ENCODE measurements around the gene SEZ6L.

Gene SEZ6L

GRCh38 chr22:26342745-26343410 lies 173.6 kb downstream of the SEZ6L start:
- FAIRE-seq = no peak

- no peak for FAIRE-seq
Measured at GRCh38 chr22:26345496-26345895, 176.2 kb downstream of the SEZ6L start.

GRCh38 chr22:26348810-26349526 lies 179.7 kb downstream of the SEZ6L start:
- no peak for FAIRE-seq

GRCh38 chr22:26354707-26355106 lies 185.4 kb downstream of the SEZ6L start:
- FAIRE-seq = no peak

GRCh38 chr22:26357281-26357680 lies 188.0 kb downstream of the SEZ6L start:
- no peak for FAIRE-seq

GRCh38 chr22:26357813-26358212 lies 188.6 kb downstream of the SEZ6L start:
- FAIRE-seq = no peak

GRCh38 chr22:26359156-26359555 lies 189.9 kb downstream of the SEZ6L start:
- FAIRE-seq = no peak

GRCh38 chr22:26360169-26360885 lies 191.1 kb downstream of the SEZ6L start:
- FAIRE-seq = peak; percentile 90

GRCh38 chr22:26362471-26362870 lies 193.2 kb downstream of the SEZ6L start:
- FAIRE-seq = no peak

- peak; percentile 80 for FAIRE-seq
Measured at GRCh38 chr22:26364066-26365015, 195.1 kb downstream of the SEZ6L start.

- no peak for FAIRE-seq
Measured at GRCh38 chr22:26367402-26368245, 198.4 kb downstream of the SEZ6L start.

GRCh38 chr22:26372890-26373289 lies 203.6 kb downstream of the SEZ6L start:
- FAIRE-seq = no peak

GRCh38 chr22:26374391-26375026 lies 205.2 kb downstream of the SEZ6L start:
- FAIRE-seq = no peak

- FAIRE-seq = no peak
Measured at GRCh38 chr22:26377170-26377830, 208.0 kb downstream of the SEZ6L start.

- FAIRE-seq = no peak
Measured at GRCh38 chr22:26380072-26380830, 211.0 kb downstream of the SEZ6L start.

GRCh38 chr22:26382782-26383181 lies 213.5 kb downstream of the SEZ6L start:
- no peak for FAIRE-seq

- FAIRE-seq = no peak
Measured at GRCh38 chr22:26383968-26384556, 214.8 kb downstream of the SEZ6L start.

GRCh38 chr22:26385164-26385563 lies 215.9 kb downstream of the SEZ6L start:
- no peak for FAIRE-seq

GRCh38 chr22:26389125-26389524 lies 219.9 kb downstream of the SEZ6L start:
- no peak for FAIRE-seq
